HEK293 (cell line): Measurements from ENCODE around the gene DNAAF5.
A peak's percentile ranks its signal among the peaks of the same experiment; 100 is the strongest.

ENCODE experiments used
- BCL11A ChIP-seq: fragments of 450-650 bp; formaldehyde crosslinking; IDR thresholded peaks from 2 replicates; pipeline ENCODE4 v1.5.1; 2016; ENCODE audit warnings: low read depth, missing biosample characterization, missing genetic modification characterization
- ELK4 ChIP-seq: IDR thresholded peaks from 2 replicates; pipeline ENCODE4 v1.6.1; 2011; ENCODE audit warnings: mild to moderate bottlenecking, low read depth, low read length, borderline replicate concordance
- GLI2 ChIP-seq: fragments of 450-650 bp; formaldehyde crosslinking; IDR thresholded peaks from 2 replicates; pipeline ENCODE4; 2017; ENCODE audit warnings: missing biosample characterization, missing genetic modification characterization, low read depth, borderline replicate concordance
- GLIS1 ChIP-seq: fragments of 450-650 bp; formaldehyde crosslinking; IDR thresholded peaks from 2 replicates; pipeline ENCODE4 v1.5.1; 2016; ENCODE audit warnings: missing biosample characterization, missing genetic modification characterization
- KLF10 ChIP-seq: fragments of 450-650 bp; IDR thresholded peaks from 2 replicates; pipeline ENCODE4 v1.5.1; 2018; ENCODE audit warnings: missing biosample characterization, mild to moderate bottlenecking, missing genetic modification characterization
- SP3 ChIP-seq: fragments of 450-650 bp; formaldehyde crosslinking; IDR thresholded peaks from 2 replicates; pipeline ENCODE4 v1.5.1; 2016; ENCODE audit warnings: missing biosample characterization, missing genetic modification characterization
- TCF7L2 ChIP-seq: IDR thresholded peaks from 2 replicates; pipeline ENCODE4 v1.6.1; 2011; ENCODE audit warnings: low read depth, mild to moderate bottlenecking, inconsistent platforms, low read length, moderate library complexity, borderline replicate concordance
- YY2 ChIP-seq: fragments of 450-650 bp; formaldehyde crosslinking; IDR thresholded peaks from 2 replicates; pipeline ENCODE4 v1.5.1; 2016; ENCODE audit warnings: missing biosample characterization, missing genetic modification characterization
- ZBTB6 ChIP-seq: fragments of 450-650 bp; formaldehyde crosslinking; IDR thresholded peaks from 2 replicates; pipeline ENCODE4 v1.5.1; 2017; ENCODE audit warnings: missing biosample characterization, missing genetic modification characterization
- ZNF112 ChIP-seq: fragments of 450-650 bp; formaldehyde crosslinking; IDR thresholded peaks from 2 replicates; pipeline ENCODE4 v1.5.0; 2017; ENCODE audit warnings: missing biosample characterization, missing genetic modification characterization
- ZNF133 ChIP-seq: fragments of 450-650 bp; formaldehyde crosslinking; IDR thresholded peaks from 2 replicates; pipeline ENCODE4 v1.5.1; 2016; ENCODE audit warnings: missing biosample characterization, missing genetic modification characterization
- ZNF18 ChIP-seq: fragments of 450-650 bp; formaldehyde crosslinking; IDR thresholded peaks from 2 replicates; pipeline ENCODE4 v1.5.1; 2016; ENCODE audit warnings: missing biosample characterization, missing genetic modification characterization
- ZNF202 ChIP-seq: fragments of 450-650 bp; formaldehyde crosslinking; IDR thresholded peaks from 2 replicates; pipeline ENCODE4 v1.5.1; 2016; ENCODE audit warnings: missing biosample characterization, missing genetic modification characterization, borderline replicate concordance
- ZNF280C ChIP-seq: fragments of 450-650 bp; formaldehyde crosslinking; IDR thresholded peaks from 2 replicates; pipeline ENCODE4 v1.5.1; 2016; ENCODE audit warnings: missing biosample characterization, missing genetic modification characterization
- ZNF510 ChIP-seq: fragments of 450-650 bp; formaldehyde crosslinking; IDR thresholded peaks from 2 replicates; pipeline ENCODE4 v1.5.1; 2018; ENCODE audit warnings: mild to moderate bottlenecking, missing genetic modification characterization, missing biosample characterization; ENCODE audit not compliant: insufficient replicate concordance
- ZNF529 ChIP-seq: fragments of 450-650 bp; formaldehyde crosslinking; IDR thresholded peaks from 2 replicates; pipeline ENCODE4 v1.5.1; 2017; ENCODE audit warnings: missing genetic modification characterization, missing biosample characterization; ENCODE audit not compliant: insufficient replicate concordance
- ZNF548 ChIP-seq: fragments of 450-650 bp; formaldehyde crosslinking; IDR thresholded peaks from 2 replicates; pipeline ENCODE4 v1.5.1; 2016; ENCODE audit warnings: missing biosample characterization, missing genetic modification characterization
- ZNF571 ChIP-seq: fragments of 450-650 bp; formaldehyde crosslinking; IDR thresholded peaks from 2 replicates; pipeline ENCODE4 v1.5.0; 2017; ENCODE audit warnings: missing biosample characterization, missing genetic modification characterization
- ZNF580 ChIP-seq: fragments of 450-650 bp; formaldehyde crosslinking; IDR thresholded peaks from 2 replicates; pipeline ENCODE4 v1.5.1; 2016; ENCODE audit warnings: missing biosample characterization, missing genetic modification characterization
- ZNF623 ChIP-seq: fragments of 450-650 bp; formaldehyde crosslinking; IDR thresholded peaks from 2 replicates; pipeline ENCODE4 v1.5.1; 2016; ENCODE audit warnings: missing biosample characterization, missing genetic modification characterization
- ZNF677 ChIP-seq: fragments of 450-650 bp; IDR thresholded peaks from 2 replicates; pipeline ENCODE4 v1.5.0; 2018; ENCODE audit warnings: missing biosample characterization, mild to moderate bottlenecking, missing genetic modification characterization, moderate library complexity
- ZNF76 ChIP-seq: fragments of 450-650 bp; formaldehyde crosslinking; IDR thresholded peaks from 2 replicates; pipeline ENCODE4; 2016; ENCODE audit warnings: low read depth, missing biosample characterization, missing genetic modification characterization, borderline replicate concordance
- ZNF768 ChIP-seq: fragments of 450-650 bp; formaldehyde crosslinking; IDR thresholded peaks from 2 replicates; pipeline ENCODE4 v1.5.1; 2018; ENCODE audit warnings: missing biosample characterization, mild to moderate bottlenecking, missing genetic modification characterization
- ZSCAN18 ChIP-seq: fragments of 450-650 bp; formaldehyde crosslinking; IDR thresholded peaks from 2 replicates; pipeline ENCODE4 v1.5.1; 2016; ENCODE audit warnings: missing biosample characterization, missing genetic modification characterization

Gene DNAAF5

GRCh38 chr7:726084-726853, at the start of gene DNAAF5 (continued):
- TF ChIP-seq GLIS1 (tag by site-specific recombination) (no peak), ZSCAN18 (tag by site-specific recombination) (no peak), ZNF112 (tag by site-specific recombination) (no peak), ZNF529 (tag by site-specific recombination) (no peak), ZNF768 (tag by site-specific recombination) (no peak), SP3 (tag by site-specific recombination) (peak; percentile 80), ZNF677 (no peak), ZNF18 (tag by site-specific recombination) (no peak), BCL11A (tag by site-specific recombination) (no peak), ZNF202 (tag by site-specific recombination) (no peak), KLF10 (tag by site-specific recombination) (peak; percentile 14; the same call in 1 of the 2 replicates), ZNF510 (tag by site-specific recombination) (no peak), GLI2 (tag by site-specific recombination) (no peak), ZNF580 (tag by site-specific recombination) (peak; percentile 82), ZNF571 (no peak), ZBTB6 (tag by site-specific recombination) (no peak), ELK4 (no peak), ZNF76 (tag by site-specific recombination) (no peak), ZNF133 (tag by site-specific recombination) (no peak), ZNF548 (no peak), ZNF623 (tag by site-specific recombination) (no peak), YY2 (tag by site-specific recombination) (peak; percentile 79), ZNF280C (tag by site-specific recombination) (no peak), TCF7L2 (no peak)
